NOMO-1 (cell line): ENCODE data around the gene HERC2.
"Not testable (repeated sequence)": the region's sequence is repeated elsewhere in the genome, so short reads cannot be mapped to it uniquely, and the experiment has no call there.

Experiments used
- DNase-seq, 2 experiments: peaks; one replicate each; lab custom pipeline; 2025; ENCODE audit not compliant: unreplicated experiment in 2 of 2; lab: John Stamatoyannopoulos, UW

HERC2 gene

GRCh38 chr15:28227303-28227702 is 94.7 kb downstream of the HERC2 start:
- not testable (repeated sequence) for DNase-seq

- not testable (repeated sequence) for DNase-seq
Observed at GRCh38 chr15:28222612-28223011, 99.4 kb downstream of the HERC2 start.

- not testable (repeated sequence) for DNase-seq
Observed at GRCh38 chr15:28221696-28222095, 100.3 kb downstream of the HERC2 start.

GRCh38 chr15:28219116-28219515 is 102.9 kb downstream of the HERC2 start:
- DNase-seq: no peak

GRCh38 chr15:28216946-28217546 is 104.9 kb downstream of the HERC2 start:
- not testable (repeated sequence) for DNase-seq

GRCh38 chr15:28215521-28215920 is 106.5 kb downstream of the HERC2 start:
- not testable (repeated sequence) for DNase-seq

- DNase-seq: not testable (repeated sequence)
Observed at GRCh38 chr15:28214006-28214790, 107.8 kb downstream of the HERC2 start.

GRCh38 chr15:28213393-28213792 is 108.6 kb downstream of the HERC2 start:
- DNase-seq: not testable (repeated sequence)

GRCh38 chr15:28208583-28208982 is 113.4 kb downstream of the HERC2 start:
- no peak for DNase-seq

GRCh38 chr15:28205640-28206039 is 116.3 kb downstream of the HERC2 start:
- DNase-seq: not testable (repeated sequence)

GRCh38 chr15:28203055-28203828 is 118.7 kb downstream of the HERC2 start:
- not testable (repeated sequence) for DNase-seq

- not testable (repeated sequence) for DNase-seq
Observed at GRCh38 chr15:28202124-28202523, 119.9 kb downstream of the HERC2 start.

GRCh38 chr15:28198215-28198614 is 123.8 kb downstream of the HERC2 start:
- DNase-seq: not testable (repeated sequence)

- DNase-seq: not testable (repeated sequence)
Observed at GRCh38 chr15:28197694-28198093, 124.3 kb downstream of the HERC2 start.

GRCh38 chr15:28196581-28196980 is 125.4 kb downstream of the HERC2 start:
- DNase-seq: not testable (repeated sequence)

GRCh38 chr15:28192772-28193171 is 129.2 kb downstream of the HERC2 start:
- no peak for DNase-seq

- no peak for DNase-seq
Observed at GRCh38 chr15:28191832-28192231, 130.1 kb downstream of the HERC2 start.

- DNase-seq: no peak
Observed at GRCh38 chr15:28190391-28191174, 131.4 kb downstream of the HERC2 start.

- no peak for DNase-seq
Observed at GRCh38 chr15:28185148-28185895, 136.7 kb downstream of the HERC2 start.

- no peak for DNase-seq
Observed at GRCh38 chr15:28184166-28184565, 137.8 kb downstream of the HERC2 start.
